GM10847 (cell line): ENCODE results near the gene THBS2.

Source experiments
- POLR2A ChIP-seq: IDR thresholded peaks from 2 replicates; pipeline ENCODE4 v1.6.1; 2011; ENCODE audit not compliant: insufficient read length; ENCODE audit errors: extremely low read depth

The THBS2 gene

GRCh38 chr6:169285165-169285564, 31.5 kb upstream of the THBS2 start:
- no peak for TF ChIP-seq POLR2A

- TF ChIP-seq POLR2A, result no peak
These were observed 30.3 kb upstream of the THBS2 start for GRCh38 chr6:169283924-169284323.

GRCh38 chr6:169282043-169282442, 28.4 kb upstream of the THBS2 start:
- TF ChIP-seq POLR2A, result no peak

GRCh38 chr6:169277619-169278018, 24.0 kb upstream of the THBS2 start:
- TF ChIP-seq POLR2A, result no peak

GRCh38 chr6:169274781-169275180, 21.1 kb upstream of the THBS2 start:
- no peak for TF ChIP-seq POLR2A

- no peak for TF ChIP-seq POLR2A
These were observed 19.9 kb upstream of the THBS2 start for GRCh38 chr6:169273511-169273910.

- no peak for TF ChIP-seq POLR2A
These were observed 18.2 kb upstream of the THBS2 start for GRCh38 chr6:169271877-169272216.

- TF ChIP-seq POLR2A, result no peak
These were observed 17.7 kb upstream of the THBS2 start for GRCh38 chr6:169271158-169271876.

GRCh38 chr6:169269180-169270076, 15.8 kb upstream of the THBS2 start:
- TF ChIP-seq POLR2A, result no peak

GRCh38 chr6:169268276-169268675, 14.6 kb upstream of the THBS2 start:
- TF ChIP-seq POLR2A, result no peak

- TF ChIP-seq POLR2A, result no peak
These were observed 13.3 kb upstream of the THBS2 start for GRCh38 chr6:169266746-169267591.

- TF ChIP-seq POLR2A, result no peak
These were observed 12.6 kb upstream of the THBS2 start for GRCh38 chr6:169266261-169266660.

GRCh38 chr6:169265486-169266131, 12.0 kb upstream of the THBS2 start:
- TF ChIP-seq POLR2A, result no peak

GRCh38 chr6:169263836-169264608, 10.4 kb upstream of the THBS2 start:
- no peak for TF ChIP-seq POLR2A
